ENCODE data around the gene CDNF. TPM values are rescaled to one million over a fixed set of nuclear protein-coding genes. Genes with fewer than 3 reads are reported as not detected.
A peak's percentile ranks its signal among the peaks of the same experiment; 100 is the strongest.

Gene CDNF
- total RNA-seq, 1 donor from 2014 or later: 0.39 TPM

GRCh38 chr10:14860791-14861190 lies 23.0 kb upstream of the CDNF start:
- no peaks in the 10 kb centered on the region for H3K9me3 Mint-ChIP-seq

GRCh38 chr10:14859775-14860174 lies 21.9 kb upstream of the CDNF start:
- Mint-ChIP-seq H3K9me3 (no peaks in the 10 kb centered on the region), H3K4me1 (ENCODE audit: low read depth) (no peaks in the 10 kb centered on the region), H3K27ac (no peak overlapping the region), H3K27me3 (ENCODE audit: low read depth) (no peaks in the 10 kb centered on the region), H3K36me3 (ENCODE audit: low read depth) (peaks cover 42% of the 10 kb centered on the region), H3K4me3 (ENCODE audit: low read depth) (no peak overlapping the region)
- intact Hi-C loops (cut with micrococcal nuclease): no loop called here
- no peak for DNase-seq (ENCODE audit: low spot score)

More at GRCh38 chr10:14860791-14861190, 23.0 kb upstream of the CDNF start:
- intact Hi-C loops (cut with micrococcal nuclease): no loop called here
- Mint-ChIP-seq H3K4me1 (ENCODE audit: low read depth) (no peaks in the 10 kb centered on the region), H3K27ac (no peak overlapping the region), H3K36me3 (ENCODE audit: low read depth) (peaks cover 39% of the 10 kb centered on the region), H3K4me3 (ENCODE audit: low read depth) (no peak overlapping the region), H3K27me3 (ENCODE audit: low read depth) (no peaks in the 10 kb centered on the region)
- DNase-seq (ENCODE audit: low spot score): no peak

GRCh38 chr10:14859043-14859442 lies 21.2 kb upstream of the CDNF start:
- H3K9me3 Mint-ChIP-seq: no peaks in the 10 kb centered on the region
- H3K36me3 Mint-ChIP-seq (ENCODE audit: low read depth): peaks cover 44% of the 10 kb centered on the region
- no peak for DNase-seq (ENCODE audit: low spot score)
- intact Hi-C loops (cut with micrococcal nuclease): no loop called here
- no peaks in the 10 kb centered on the region for H3K27me3 Mint-ChIP-seq (ENCODE audit: low read depth)
- H3K4me3 Mint-ChIP-seq (ENCODE audit: low read depth): no peak overlapping the region
- H3K4me1 Mint-ChIP-seq (ENCODE audit: low read depth): no peaks in the 10 kb centered on the region
- H3K27ac Mint-ChIP-seq: no peak overlapping the region

- DNase-seq (ENCODE audit: low spot score): no peak
- Mint-ChIP-seq H3K4me3 (ENCODE audit: low read depth) (no peak overlapping the region), H3K27me3 (ENCODE audit: low read depth) (no peaks in the 10 kb centered on the region), H3K36me3 (ENCODE audit: low read depth) (peaks cover 43% of the 10 kb centered on the region), H3K27ac (no peak overlapping the region), H3K4me1 (ENCODE audit: low read depth) (no peaks in the 10 kb centered on the region), H3K9me3 (no peaks in the 10 kb centered on the region)
- intact Hi-C loops (cut with micrococcal nuclease): no loop called here
Measured at GRCh38 chr10:14858338-14858960, 20.6 kb upstream of the CDNF start.

- Mint-ChIP-seq H3K4me3 (ENCODE audit: low read depth) (no peak overlapping the region), H3K9me3 (no peaks in the 10 kb centered on the region), H3K4me1 (ENCODE audit: low read depth) (peaks cover 1% of the 10 kb centered on the region)
Measured at GRCh38 chr10:14855453-14855852, 17.6 kb upstream of the CDNF start.

GRCh38 chr10:14852236-14852635 lies 14.4 kb upstream of the CDNF start:
- Mint-ChIP-seq H3K27ac (no peak overlapping the region), H3K9me3 (no peaks in the 10 kb centered on the region), H3K4me3 (ENCODE audit: low read depth) (no peak overlapping the region), H3K27me3 (ENCODE audit: low read depth) (no peaks in the 10 kb centered on the region), H3K36me3 (ENCODE audit: low read depth) (peaks cover 61% of the 10 kb centered on the region), H3K4me1 (ENCODE audit: low read depth) (peaks cover 10% of the 10 kb centered on the region)
- intact Hi-C loops (cut with micrococcal nuclease): no loop called here
- DNase-seq (ENCODE audit: low spot score): no peak

More at GRCh38 chr10:14855453-14855852, 17.6 kb upstream of the CDNF start:
- intact Hi-C loops (cut with micrococcal nuclease): no loop called here
- Mint-ChIP-seq H3K36me3 (ENCODE audit: low read depth) (peaks cover 59% of the 10 kb centered on the region), H3K27ac (no peak overlapping the region), H3K27me3 (ENCODE audit: low read depth) (no peaks in the 10 kb centered on the region)
- no peak for DNase-seq (ENCODE audit: low spot score)

GRCh38 chr10:14844948-14845347 lies 7.1 kb upstream of the CDNF start:
- H3K4me3 Mint-ChIP-seq (ENCODE audit: low read depth): no peak overlapping the region
- intact Hi-C loops (cut with micrococcal nuclease): no loop called here
- H3K27ac Mint-ChIP-seq: no peak overlapping the region
- no peak for DNase-seq (ENCODE audit: low spot score)
- no peaks in the 10 kb centered on the region for H3K9me3 Mint-ChIP-seq
- peaks cover 18% of the 10 kb centered on the region for H3K4me1 Mint-ChIP-seq (ENCODE audit: low read depth)
- H3K27me3 Mint-ChIP-seq (ENCODE audit: low read depth): no peaks in the 10 kb centered on the region
- peaks cover 69% of the 10 kb centered on the region for H3K36me3 Mint-ChIP-seq (ENCODE audit: low read depth)

- H3K27ac Mint-ChIP-seq: no peak overlapping the region
- H3K36me3 Mint-ChIP-seq (ENCODE audit: low read depth): peaks cover 68% of the 10 kb centered on the region
- peaks cover 18% of the 10 kb centered on the region for H3K4me1 Mint-ChIP-seq (ENCODE audit: low read depth)
- H3K9me3 Mint-ChIP-seq: no peaks in the 10 kb centered on the region
- no peaks in the 10 kb centered on the region for H3K27me3 Mint-ChIP-seq (ENCODE audit: low read depth)
- DNase-seq (ENCODE audit: low spot score): no peak
- intact Hi-C loops (cut with micrococcal nuclease): no loop called here
- no peak overlapping the region for H3K4me3 Mint-ChIP-seq (ENCODE audit: low read depth)
Measured at GRCh38 chr10:14843327-14843988, 5.6 kb upstream of the CDNF start.

GRCh38 chr10:14840178-14840577 lies 2.3 kb upstream of the CDNF start:
- H3K4me1 Mint-ChIP-seq (ENCODE audit: low read depth): peaks cover 20% of the 10 kb centered on the region
- H3K4me3 Mint-ChIP-seq (ENCODE audit: low read depth): peak overlapping the region; percentile 72
- no peak for DNase-seq (ENCODE audit: low spot score)
- intact Hi-C loops (cut with micrococcal nuclease): no loop called here
- H3K27me3 Mint-ChIP-seq (ENCODE audit: low read depth): no peaks in the 10 kb centered on the region
- H3K27ac Mint-ChIP-seq: peak overlapping the region; percentile 33
- H3K36me3 Mint-ChIP-seq (ENCODE audit: low read depth): peaks cover 54% of the 10 kb centered on the region
- H3K9me3 Mint-ChIP-seq: no peaks in the 10 kb centered on the region

GRCh38 chr10:14839305-14839695 lies 1.5 kb upstream of the CDNF start:
- peak overlapping the region; percentile 78 for H3K27ac Mint-ChIP-seq
- no peaks in the 10 kb centered on the region for H3K27me3 Mint-ChIP-seq (ENCODE audit: low read depth)
- peaks cover 46% of the 10 kb centered on the region for H3K36me3 Mint-ChIP-seq (ENCODE audit: low read depth)
- H3K9me3 Mint-ChIP-seq: no peaks in the 10 kb centered on the region
- H3K4me3 Mint-ChIP-seq (ENCODE audit: low read depth): peak overlapping the region; percentile 92
- peaks cover 20% of the 10 kb centered on the region for H3K4me1 Mint-ChIP-seq (ENCODE audit: low read depth)
- DNase-seq (ENCODE audit: low spot score): no peak
- intact Hi-C loops (cut with micrococcal nuclease): loop anchor here (2.0 to 5.0 kb wide), 4 partner anchors 120 to 302 kb away; partner anchors contain the start of gene MEIG1

- Mint-ChIP-seq H3K27me3 (ENCODE audit: low read depth) (no peaks in the 10 kb centered on the region), H3K9me3 (no peaks in the 10 kb centered on the region), H3K36me3 (ENCODE audit: low read depth) (peaks cover 43% of the 10 kb centered on the region), H3K27ac (peak overlapping the region; percentile 95), H3K4me3 (ENCODE audit: low read depth) (peak overlapping the region; percentile 92), H3K4me1 (ENCODE audit: low read depth) (peaks cover 19% of the 10 kb centered on the region)
- intact Hi-C loops (cut with micrococcal nuclease): loop anchor here (1.0 to 5.0 kb wide), 7 partner anchors 40 to 301 kb away; partner anchors contain the start of genes MEIG1 and SUV39H2
- DNase-seq (ENCODE audit: low spot score): peak; percentile 20
Measured at GRCh38 chr10:14838582-14839304, 906 bp upstream of the CDNF start.

- Mint-ChIP-seq H3K27ac (peak overlapping the region; percentile 95), H3K4me3 (ENCODE audit: low read depth) (peak overlapping the region; percentile 92), H3K4me1 (ENCODE audit: low read depth) (peaks cover 19% of the 10 kb centered on the region), H3K27me3 (ENCODE audit: low read depth) (no peaks in the 10 kb centered on the region), H3K36me3 (ENCODE audit: low read depth) (peaks cover 28% of the 10 kb centered on the region), H3K9me3 (no peaks in the 10 kb centered on the region)
- intact Hi-C loops (cut with micrococcal nuclease): loop anchor here (5.0 kb wide), 3 partner anchors 250 to 300 kb away; no protein-coding TSS in a partner anchor
- no peak for DNase-seq (ENCODE audit: low spot score)
Measured at GRCh38 chr10:14837003-14837756, 657 bp downstream of the CDNF start.
